Loucy (cell line): ENCODE measurements around the gene PDCL3.

ENCODE experiments used
- CTCF ChIP-seq: fragments of 200-600 bp; sonication (generic); conservative IDR thresholded peaks from 2 replicates; pipeline ENCODE4 v1.5.1; 2014; ENCODE audit warnings: mild to moderate bottlenecking, antibody characterized with exemption, low read length
- EZH2phosphoT487 ChIP-seq: fragments of 200-600 bp; IDR thresholded peaks from 2 replicates; pipeline ENCODE4 v1.6.1; 2018; ENCODE audit warnings: antibody characterized with exemption, mild to moderate bottlenecking, moderate library complexity, borderline replicate concordance

DNA sequence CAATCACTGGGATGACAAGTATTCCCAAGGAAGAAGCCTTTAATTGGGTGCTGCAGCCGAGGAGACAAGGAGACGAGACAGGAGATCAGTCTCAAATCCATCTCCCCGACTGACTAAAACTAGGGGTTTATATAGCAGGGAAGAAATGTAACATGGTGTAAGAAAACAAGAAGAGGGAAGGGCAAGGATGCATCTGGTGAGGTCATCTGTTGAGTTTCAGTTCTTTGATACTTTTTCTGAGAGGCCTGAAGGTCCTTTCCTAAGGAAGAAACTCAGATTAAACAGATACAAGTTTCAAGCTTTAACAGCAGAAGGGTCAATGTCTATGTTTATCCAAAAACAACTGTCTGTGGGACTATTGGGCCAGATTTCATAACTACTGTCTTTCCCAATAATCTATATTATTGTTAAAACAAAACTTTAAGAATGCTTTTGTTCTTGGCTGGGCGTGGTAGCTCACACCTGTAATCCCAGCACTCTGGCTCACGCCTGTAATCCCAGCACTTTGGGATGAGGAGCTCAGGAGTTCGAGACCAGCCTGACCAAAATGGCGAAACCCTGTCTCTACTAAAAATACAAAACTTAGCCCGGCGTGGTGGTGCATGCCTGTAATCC is 2.5 kb upstream of the PDCL3 start:
- TF ChIP-seq EZH2phosphoT487 (no peak), CTCF (no peak)
